ENCODE measurements around the gene MYRFL.
A peak's percentile ranks its signal among the peaks of the same experiment; 100 is the strongest.
"Not testable (repeated sequence)": the region's sequence is repeated elsewhere in the genome, so short reads cannot be mapped to it uniquely, and the experiment has no call there.

MYRFL gene

DNA sequence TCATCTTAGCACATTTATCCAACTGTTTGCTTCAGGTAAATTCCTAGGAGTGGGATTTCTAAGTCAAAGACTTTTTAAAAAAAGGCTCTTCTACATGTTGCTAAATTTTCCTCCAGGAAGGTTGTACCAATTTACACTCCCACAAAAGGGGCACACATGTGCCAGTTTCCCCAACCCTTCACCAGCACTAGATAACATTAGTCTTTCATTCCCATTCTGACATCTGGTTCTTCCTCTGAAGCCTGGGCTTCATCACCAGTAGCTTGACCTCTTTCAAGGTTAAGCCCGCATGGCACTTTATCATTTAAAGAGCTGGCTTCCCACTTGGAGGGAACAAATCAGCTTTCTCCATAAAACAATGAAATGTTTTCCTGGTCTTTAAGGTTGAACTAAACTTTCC lies 168.4 kb downstream of the MYRFL start:
- DNase-seq = no peak

DNA sequence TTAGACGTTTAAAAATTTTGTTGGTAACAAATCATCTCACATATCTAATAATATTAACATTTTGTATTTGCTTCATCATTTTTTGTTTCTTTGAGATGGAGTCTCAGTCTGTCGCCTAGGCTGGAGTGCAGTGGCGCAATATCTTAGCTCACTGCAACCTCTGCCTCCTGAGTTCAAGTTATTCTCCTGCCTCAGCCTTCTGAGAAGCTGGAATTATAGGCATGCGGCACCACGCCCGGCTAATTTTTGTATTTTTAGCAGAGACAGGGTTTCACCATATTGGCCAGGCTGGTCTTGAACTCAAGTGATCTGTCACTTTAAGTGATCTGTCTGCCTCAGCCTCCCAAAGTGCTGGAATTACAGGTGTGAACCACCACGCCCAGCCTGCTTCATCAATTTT lies 169.1 kb downstream of the MYRFL start:
- DNase-seq = not testable (repeated sequence)

DNA sequence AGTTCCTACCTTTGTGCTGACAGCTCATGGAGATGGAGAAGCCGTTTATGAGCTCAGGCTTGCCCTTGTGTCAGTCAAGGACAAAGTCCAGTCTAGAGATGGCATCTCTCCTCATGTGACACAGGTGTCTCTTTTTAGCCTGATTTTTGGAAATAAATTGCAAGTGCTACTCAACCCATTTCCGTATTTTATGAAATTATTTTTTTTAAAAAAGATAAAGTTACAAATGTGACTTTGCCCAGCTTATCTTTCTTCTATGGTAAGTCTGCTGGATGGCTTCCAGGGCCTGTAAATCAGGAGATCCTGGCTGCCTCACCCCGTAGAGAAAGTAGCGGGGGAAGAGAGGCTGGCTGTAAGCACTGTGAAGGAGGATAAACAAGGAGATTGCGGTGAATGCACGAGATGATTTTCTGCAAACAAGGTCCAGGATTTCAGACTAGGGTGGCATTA lies 169.7 kb downstream of the MYRFL start:
- no peak for DNase-seq

DNA sequence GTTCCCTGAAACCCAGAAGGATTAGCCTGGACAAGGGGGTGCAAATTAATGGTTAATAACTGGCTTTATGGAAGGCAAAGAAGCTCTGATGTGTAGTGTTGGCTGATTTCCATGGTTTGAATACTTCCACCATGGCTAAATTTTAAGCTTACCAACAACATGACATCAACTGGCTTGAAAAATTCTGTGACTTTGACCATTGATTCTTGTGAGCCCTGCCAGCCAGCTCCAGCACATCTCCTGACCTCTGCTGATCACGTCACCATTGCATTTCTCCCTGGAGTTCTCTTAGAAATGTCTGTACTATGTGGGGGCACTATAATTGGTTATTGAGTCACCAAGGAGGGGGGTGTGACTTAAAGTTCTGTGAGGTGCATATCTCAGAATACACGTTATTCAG lies 171.2 kb downstream of the MYRFL start:
- no peak for DNase-seq

DNA sequence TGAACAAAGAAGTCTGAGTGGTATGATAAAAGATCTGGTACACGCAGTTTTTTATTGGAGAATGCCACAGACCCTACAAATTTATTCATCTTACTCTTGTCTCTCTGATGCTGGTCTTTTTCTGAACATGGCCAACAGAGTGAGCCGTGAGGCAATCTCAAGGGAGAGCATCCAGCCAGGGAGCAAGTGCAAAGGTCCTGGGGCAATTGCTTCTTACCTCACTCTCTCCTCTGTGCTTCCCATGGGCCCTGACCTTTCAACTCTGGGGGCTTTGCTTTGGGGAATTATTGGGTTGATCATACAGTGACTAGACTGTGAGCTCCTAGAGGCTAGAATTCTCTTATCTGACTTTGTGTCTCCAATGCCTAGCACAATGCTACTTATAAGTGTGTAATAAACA lies 171.7 kb downstream of the MYRFL start:
- DNase-seq = no peak

DNA sequence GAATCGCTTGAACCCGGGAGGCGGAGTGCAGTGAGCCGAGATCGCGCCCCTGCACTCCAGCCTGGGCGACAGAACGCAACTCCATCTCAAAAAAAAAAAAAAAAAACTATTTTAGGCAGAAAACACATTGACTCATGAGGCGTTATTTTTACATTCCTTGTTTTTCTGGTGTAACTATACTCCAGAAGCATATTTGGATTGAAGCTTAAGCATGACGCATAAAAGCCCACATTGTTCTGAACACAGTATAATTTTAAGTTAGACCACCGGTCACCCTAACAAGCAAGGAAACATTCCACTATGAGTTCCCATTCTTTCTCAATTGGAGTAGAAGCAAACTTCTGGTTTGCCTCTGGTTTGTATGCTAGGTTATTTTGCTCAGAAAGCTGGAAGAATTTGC lies 173.0 kb downstream of the MYRFL start:
- DNase-seq = no peak

DNA sequence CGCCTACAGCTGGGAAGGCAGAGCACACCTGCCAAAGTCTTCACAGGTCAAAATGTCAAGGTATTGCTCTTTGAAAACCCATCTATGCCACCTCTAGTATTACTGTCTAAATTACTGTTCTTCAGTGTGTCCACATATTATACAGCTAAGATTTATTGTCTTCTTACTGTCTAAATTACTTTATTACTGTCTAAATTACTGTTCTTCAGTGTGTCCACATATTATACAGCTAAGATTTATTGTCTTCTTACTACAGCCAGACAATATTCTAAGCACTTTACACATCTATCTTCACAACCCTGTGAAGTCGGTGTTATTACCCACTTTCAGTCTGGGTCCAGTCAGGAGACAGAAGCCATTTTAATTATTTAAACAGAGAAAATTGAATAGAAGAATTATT lies 173.9 kb downstream of the MYRFL start:
- DNase-seq = no peak

DNA sequence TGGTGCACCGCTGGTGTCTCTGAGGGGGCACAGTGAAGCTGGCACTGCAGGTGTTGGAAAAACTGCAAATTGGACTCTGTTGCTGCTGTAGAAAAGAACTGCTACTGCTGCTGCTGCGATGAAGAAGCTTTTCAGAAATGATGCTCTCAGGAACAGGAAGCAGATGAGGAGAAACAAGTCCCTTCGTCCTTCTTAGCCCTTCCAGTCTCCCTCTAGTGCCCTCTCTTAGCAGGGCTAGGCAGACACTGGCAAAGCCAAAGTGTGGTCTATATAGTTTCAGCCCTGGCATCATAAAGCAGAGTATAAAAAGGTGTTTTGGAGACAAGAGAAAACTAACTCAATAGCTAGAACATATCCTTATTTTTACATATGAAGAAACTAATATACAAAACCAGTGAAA lies 174.5 kb downstream of the MYRFL start:
- peak; percentile 83 for DNase-seq

DNA sequence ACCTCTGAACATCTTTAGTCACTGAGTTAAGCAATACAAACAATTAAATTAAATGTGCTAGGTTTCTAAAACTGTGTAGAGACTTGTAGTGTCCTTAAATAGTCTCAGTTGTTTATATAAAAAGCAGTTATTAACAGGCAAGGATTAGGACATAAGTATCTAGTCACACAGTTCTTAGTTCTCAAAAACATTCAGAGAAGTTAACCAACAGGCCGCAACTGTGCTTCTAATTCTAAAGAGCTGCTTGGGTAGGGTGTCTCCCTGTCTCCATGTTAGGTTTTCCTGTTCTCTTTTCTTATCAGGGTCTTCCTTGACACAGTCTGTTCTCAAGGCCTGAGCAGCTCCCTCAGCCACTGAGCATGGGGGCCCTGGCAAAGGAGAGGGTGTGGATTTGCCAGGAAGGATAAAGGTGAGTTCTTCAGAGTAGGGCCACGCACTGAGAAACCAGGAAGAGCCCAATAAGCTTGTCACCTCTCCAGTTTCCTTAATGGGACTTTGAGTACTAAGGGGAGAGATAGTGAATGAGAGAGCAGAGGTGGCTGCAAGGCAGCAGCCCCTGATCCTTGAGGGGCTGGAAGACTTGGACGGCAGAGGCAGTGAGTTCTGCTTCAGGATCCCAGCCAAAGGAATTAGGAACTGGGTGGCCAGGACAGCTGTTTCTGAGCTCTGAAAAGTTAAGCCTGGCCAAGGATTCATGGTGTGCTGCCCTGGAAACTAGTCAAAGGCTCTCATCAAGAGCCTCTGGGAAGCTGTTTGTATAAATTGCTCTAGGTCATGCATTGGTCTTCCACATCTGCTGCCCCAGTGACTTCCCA lies 177.3 kb downstream of the MYRFL start:
- no peak for DNase-seq

DNA sequence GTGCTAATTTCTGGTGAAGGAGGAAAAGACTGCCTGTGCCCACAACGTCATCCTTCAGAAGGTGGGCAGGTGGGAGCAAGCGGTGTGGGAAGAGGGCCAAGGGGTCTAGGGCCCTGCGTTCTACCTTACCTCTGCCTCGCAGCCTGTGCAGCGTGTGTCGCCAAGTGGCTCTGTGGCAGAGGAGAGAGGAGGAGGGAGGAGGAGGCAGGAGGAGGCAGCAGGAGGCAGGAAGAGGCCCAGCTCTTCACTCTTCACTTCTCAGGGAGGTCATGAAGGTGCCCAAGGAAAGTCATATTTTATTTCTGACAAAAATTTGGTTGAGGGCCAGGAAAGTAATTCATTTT lies 177.9 kb downstream of the MYRFL start:
- DNase-seq = no peak

DNA sequence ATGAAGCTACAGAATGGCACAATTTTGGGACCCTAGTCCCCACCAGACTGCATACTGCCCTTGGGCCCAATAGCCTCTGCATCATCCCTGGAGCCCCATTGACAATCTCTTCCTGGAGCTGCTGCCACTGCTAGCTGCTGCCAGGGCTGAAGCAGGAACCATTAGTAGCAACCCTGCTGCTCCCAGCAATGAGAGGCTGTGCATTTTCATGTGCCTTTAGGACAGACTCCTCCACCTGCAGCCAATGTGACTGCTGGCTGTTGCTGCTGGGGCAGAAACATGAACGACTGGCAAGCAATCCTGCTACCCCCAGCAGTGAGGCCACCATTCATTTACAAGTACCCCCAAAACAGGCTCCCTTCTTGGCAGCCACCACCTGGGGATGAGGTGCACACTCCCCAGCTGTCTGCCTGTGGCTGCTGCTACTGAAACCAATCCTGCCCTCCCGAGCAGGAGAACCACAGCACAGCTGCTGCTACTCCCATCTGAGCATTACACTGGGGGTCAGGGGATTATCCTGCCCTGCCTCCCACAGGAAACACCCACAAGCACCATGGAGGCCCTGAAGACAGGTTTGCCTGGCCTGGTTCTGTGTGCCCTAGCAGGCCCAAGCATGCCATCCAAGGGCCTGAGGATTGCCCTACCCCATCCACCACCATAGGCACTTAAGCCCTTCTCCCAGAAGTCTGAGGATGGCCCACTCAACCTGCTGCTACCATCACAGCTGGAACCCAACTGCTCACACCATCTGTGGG lies 181.0 kb downstream of the MYRFL start:
- DNase-seq = peak; percentile 67

DNA sequence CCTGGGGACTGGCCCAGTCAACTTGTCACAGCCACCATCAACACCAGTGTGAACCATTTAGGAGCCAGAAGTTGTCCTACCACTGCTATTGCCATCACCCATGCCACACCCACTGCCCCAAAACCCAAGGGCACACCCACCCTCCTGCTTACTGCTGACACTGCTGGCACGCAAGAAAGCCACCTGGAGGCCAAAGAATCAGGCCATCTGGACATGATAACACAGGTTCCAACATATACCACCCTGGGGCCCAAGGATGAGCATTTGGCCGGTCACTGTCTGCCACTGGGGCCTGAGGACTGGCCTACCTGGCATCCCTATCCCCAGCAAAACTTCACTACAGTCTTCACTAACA lies 181.6 kb downstream of the MYRFL start:
- peak; percentile 76 for DNase-seq

DNA sequence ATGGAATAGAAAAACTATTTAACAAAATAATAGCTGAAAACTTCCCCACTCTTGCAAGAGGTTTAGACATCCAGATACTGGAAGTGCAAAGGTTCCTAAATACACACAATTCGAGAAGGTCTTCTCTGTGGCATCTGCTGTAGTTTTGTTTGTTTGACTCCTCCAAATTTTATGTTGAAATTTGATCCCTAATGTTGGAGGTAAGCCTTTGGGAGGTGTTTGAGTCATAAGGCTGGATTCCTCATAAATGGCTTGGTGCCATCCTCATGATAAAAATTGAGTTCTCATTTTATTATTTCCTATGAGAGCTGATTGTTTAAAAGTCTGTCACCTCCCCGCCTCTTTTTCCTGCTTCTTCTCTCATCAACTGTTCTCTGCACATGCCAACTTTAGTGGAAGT lies 182.7 kb downstream of the MYRFL start:
- no peak for DNase-seq

All from RPMI8226 (cell line).